Breast epithelium (tissue), 4 donors: ENCODE data around the gene COL4A2. TPM values are rescaled to one million over a fixed set of nuclear protein-coding genes. Genes with fewer than 3 reads are reported as not detected.

ENCODE experiments used
- DNase-seq, 2 donors: peaks; one replicate each; pipeline ENCODE4 v3.0.0-alpha.2; 2019; ENCODE audit warnings: low spot score in 2 of 2
- H3K27ac ChIP-seq, 2 donors: fragments of 200-600 bp; sonication (generic) in 1 of 2; one replicate each; pipeline ENCODE4 v1.5.1; 2016 to 2019; ENCODE audit warnings: mild to moderate bottlenecking in 1 of 2
- H3K27me3 ChIP-seq, 2 donors: fragments of 200-600 bp; sonication (generic) in 1 of 2; one replicate each; pipeline versions ENCODE4 v1.5.1 to v1.6.0; 2017 to 2019; ENCODE audit warnings: control low read depth in 1 of 2, mild to moderate bottlenecking in 1 of 2
- H3K36me3 ChIP-seq: fragments of 200-600 bp; one replicate; pipeline ENCODE4 v1.5.1; 2019
- H3K4me1 ChIP-seq, 2 donors: fragments of 200-600 bp; sonication (generic); one replicate each; pipeline ENCODE4 v1.5.1; 2016 to 2019; ENCODE audit warnings: control low read depth in 1 of 2
- H3K4me3 ChIP-seq, 3 donors: fragments of 200-600 bp; sonication (generic); 1 replicate in 2 of 3; 2 replicates in 1 of 3; pipeline ENCODE4 v1.5.1; 2016 to 2019; ENCODE audit warnings: mild to moderate bottlenecking in 3 of 3, moderate library complexity in 2 of 3
- H3K9me3 ChIP-seq, 2 donors: fragments of 200-600 bp; sonication (generic) in 1 of 2; one replicate each; pipeline ENCODE4 v1.5.1; 2016 to 2019; ENCODE audit warnings: control low read depth in 1 of 2
- POLR2A ChIP-seq: fragments of 450-650 bp; IDR thresholded peaks from one replicate; pipeline ENCODE4 v1.6.1; 2016; ENCODE audit warnings: antibody characterized with exemption, mild to moderate bottlenecking, moderate library complexity
- POLR2AphosphoS5 ChIP-seq, 3 donors: sonication (generic); formaldehyde crosslinking; IDR thresholded peaks; one replicate each; pipeline ENCODE4 v1.6.1; 2017; ENCODE audit warnings: antibody characterized with exemption in 3 of 3
- intact Hi-C: fragments of 100-400 bp; cut with DNase I; formaldehyde crosslinking; loops from one replicate; pipeline ENCODE4 v1.15.1; 2023; ENCODE audit warnings: low total_unique reads
- total RNA-seq, 3 donors: library from RNA; depleted of rRNA; stranded (reverse); fragments of >200 nt; gene quantifications; one replicate each; pipeline ENCODE4 v1.1.0, GENCODE V29; 2016
- TF ChIP-seq, protein P1 (sequence below), 3 donors: fragments of 450-650 bp; IDR thresholded peaks; one replicate each; pipeline ENCODE4 v1.5.1; 2016 to 2017; ENCODE audit warnings: antibody characterized with exemption in 3 of 3, mild to moderate bottlenecking in 3 of 3, moderate library complexity in 3 of 3

The COL4A2 gene
- total RNA-seq, 3 donors from 2014 or later, result 107 to 841 (median 307) TPM

DNA sequence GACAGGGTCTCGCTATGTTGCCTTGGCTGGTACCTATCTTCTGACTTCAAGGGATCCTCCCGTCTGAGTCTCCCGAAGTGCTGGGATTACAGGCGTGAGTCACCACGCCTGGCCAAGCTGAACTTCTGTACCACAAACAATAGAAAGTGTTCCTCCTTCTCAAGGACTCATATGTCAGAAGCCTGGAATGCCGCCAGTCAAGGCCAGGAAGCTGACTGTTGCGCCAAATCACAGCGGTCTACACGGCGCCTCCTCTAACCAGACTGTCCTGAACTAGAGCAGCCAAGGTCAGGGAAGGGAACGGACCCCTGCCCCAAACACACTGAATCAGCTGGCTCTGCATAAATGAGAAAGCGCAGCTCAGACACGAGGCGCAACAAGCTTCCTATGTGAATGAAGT lies 239.8 kb downstream of the COL4A2 start:
- Histone ChIP-seq H3K4me3 (no peak overlapping the region), H3K36me3 (no peaks in the 10 kb centered on the region), H3K4me1 (no peaks in the 10 kb centered on the region), H3K9me3 (no peaks in the 10 kb centered on the region), H3K27me3 (no peaks in the 10 kb centered on the region), H3K27ac (peak overlapping the region in 1 of 2 donors; percentile 16)
- TF ChIP-seq POLR2AphosphoS5 (IDR thresholded peaks at IDR 0.05) (peak in 1 of 3 donors; percentile 24), POLR2A (no peak)
- peak; percentile 77 to 90 for DNase-seq
- intact Hi-C loops, result no loop called here

DNA sequence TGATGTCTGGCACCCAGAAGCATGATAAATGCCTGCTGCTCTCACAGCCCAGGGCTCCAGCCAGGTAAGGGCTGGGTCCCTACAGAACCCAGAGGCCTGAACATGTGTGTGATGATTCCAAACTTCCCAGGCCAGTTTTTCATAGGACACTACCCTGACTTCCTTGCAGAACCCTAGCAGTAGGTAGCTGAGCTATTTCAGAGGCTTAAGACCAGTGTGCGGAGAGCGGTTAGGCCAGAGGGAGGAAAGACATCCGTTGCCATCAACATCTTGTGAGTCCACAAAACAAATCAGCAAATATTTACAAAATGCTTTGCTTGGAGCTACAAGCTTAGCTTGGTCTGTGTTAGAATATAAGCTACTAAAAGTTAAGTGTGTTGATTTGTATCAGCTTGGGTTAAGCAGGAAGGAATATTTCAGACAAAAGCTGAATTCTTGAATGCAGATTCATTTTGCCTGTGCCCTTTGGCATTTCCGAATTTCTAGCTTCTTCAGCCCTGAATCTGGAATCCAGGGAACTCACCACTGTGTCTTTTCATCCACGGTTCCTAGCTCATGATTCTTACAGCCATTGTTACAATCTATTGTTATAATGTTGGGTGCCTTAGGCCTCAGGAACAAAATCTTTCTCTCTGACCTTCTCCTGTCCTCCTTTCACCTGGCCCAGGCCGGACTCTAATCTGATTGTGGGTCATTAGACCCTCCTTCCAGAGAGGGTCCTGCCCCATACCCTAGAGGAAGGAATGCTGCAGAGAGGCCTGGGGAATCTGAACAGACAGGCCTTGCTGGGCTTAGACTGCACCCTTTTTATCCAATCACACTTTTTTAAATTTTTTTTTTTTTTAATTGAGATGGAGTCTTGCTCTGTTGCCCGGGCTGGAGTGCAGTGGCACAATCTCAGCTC lies 242.1 kb downstream of the COL4A2 start:
- H3K9me3 ChIP-seq, result no peaks in the 10 kb centered on the region
- H3K27me3 ChIP-seq, result no peaks in the 10 kb centered on the region
- no peak for TF ChIP-seq POLR2AphosphoS5 (IDR thresholded peaks at IDR 0.05)
- no peak for TF ChIP-seq POLR2A
- TF ChIP-seq, protein P1, sequence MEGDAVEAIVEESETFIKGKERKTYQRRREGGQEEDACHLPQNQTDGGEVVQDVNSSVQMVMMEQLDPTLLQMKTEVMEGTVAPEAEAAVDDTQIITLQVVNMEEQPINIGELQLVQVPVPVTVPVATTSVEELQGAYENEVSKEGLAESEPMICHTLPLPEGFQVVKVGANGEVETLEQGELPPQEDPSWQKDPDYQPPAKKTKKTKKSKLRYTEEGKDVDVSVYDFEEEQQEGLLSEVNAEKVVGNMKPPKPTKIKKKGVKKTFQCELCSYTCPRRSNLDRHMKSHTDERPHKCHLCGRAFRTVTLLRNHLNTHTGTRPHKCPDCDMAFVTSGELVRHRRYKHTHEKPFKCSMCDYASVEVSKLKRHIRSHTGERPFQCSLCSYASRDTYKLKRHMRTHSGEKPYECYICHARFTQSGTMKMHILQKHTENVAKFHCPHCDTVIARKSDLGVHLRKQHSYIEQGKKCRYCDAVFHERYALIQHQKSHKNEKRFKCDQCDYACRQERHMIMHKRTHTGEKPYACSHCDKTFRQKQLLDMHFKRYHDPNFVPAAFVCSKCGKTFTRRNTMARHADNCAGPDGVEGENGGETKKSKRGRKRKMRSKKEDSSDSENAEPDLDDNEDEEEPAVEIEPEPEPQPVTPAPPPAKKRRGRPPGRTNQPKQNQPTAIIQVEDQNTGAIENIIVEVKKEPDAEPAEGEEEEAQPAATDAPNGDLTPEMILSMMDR (IDR thresholded peaks at IDR 0.05), result no peak
- intact Hi-C loops, result no loop called here
- no peaks in the 10 kb centered on the region for H3K36me3 ChIP-seq
- no peak for DNase-seq
- H3K4me3 ChIP-seq, result no peak overlapping the region
- no peaks in the 10 kb centered on the region for H3K4me1 ChIP-seq
- H3K27ac ChIP-seq, result peak overlapping the region; percentile 36 to 53

DNA sequence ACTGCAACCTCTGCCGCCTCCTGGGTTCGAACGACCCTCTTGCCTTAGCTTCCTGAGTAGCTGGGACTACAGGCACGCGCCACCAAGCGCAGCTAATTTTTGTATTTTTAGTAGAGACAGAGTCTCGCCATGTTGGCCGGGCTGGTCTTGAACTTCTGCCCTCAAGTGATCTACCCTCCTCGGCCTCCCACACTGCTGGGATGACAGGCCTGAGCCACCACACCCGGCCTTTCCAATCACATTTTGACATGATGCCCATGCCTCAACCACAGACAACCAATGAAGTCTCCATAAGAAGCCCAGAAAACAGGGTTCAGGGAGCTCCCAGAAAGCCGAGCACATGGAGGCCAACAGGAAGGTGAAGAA lies 242.7 kb downstream of the COL4A2 start:
- H3K9me3 ChIP-seq, result no peaks in the 10 kb centered on the region
- no peak for TF ChIP-seq POLR2AphosphoS5 (IDR thresholded peaks at IDR 0.05)
- no peak for TF ChIP-seq POLR2A
- TF ChIP-seq, protein P1 (IDR thresholded peaks at IDR 0.05), result no peak
- DNase-seq, result no peak
- intact Hi-C loops, result loop anchor here (1.0 to 2.0 kb wide), 2 partner anchors 42 to 79 kb away; no protein-coding TSS in a partner anchor
- H3K27me3 ChIP-seq, result no peaks in the 10 kb centered on the region
- no peak overlapping the region for H3K4me3 ChIP-seq
- H3K4me1 ChIP-seq, result no peaks in the 10 kb centered on the region
- H3K27ac ChIP-seq, result no peak overlapping the region
- H3K36me3 ChIP-seq, result no peaks in the 10 kb centered on the region

DNA sequence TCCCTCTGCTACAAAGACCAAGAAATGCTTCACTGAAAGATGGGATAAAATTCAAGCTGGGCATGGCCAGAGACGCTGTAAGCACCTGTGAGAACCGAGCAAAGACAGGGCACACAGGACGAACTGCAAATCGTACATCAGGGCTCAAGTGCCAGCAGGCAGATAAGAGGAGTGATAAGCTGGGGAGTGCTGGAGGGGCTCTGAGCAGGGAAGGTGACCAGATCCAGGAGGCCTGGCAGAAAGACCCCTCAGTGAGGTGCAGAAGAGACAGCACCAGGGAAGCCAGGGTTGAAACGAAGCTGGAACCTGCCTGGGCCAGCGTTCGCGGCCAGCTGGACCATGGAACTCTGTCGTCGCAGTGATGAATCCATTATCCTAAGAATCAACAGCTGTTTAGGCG lies 244.2 kb downstream of the COL4A2 start:
- H3K36me3 ChIP-seq, result no peaks in the 10 kb centered on the region
- H3K4me1 ChIP-seq, result no peaks in the 10 kb centered on the region
- H3K9me3 ChIP-seq, result no peaks in the 10 kb centered on the region
- H3K27ac ChIP-seq, result no peak overlapping the region
- no peaks in the 10 kb centered on the region for H3K27me3 ChIP-seq
- no peak for DNase-seq
- intact Hi-C loops, result loop anchor here (2.0 kb wide), 1 partner anchor 78 kb away; no protein-coding TSS in a partner anchor
- TF ChIP-seq POLR2AphosphoS5 (IDR thresholded peaks at IDR 0.05) (no peak), POLR2A (no peak)
- TF ChIP-seq, protein P1 (IDR thresholded peaks at IDR 0.05), result no peak
- no peak overlapping the region for H3K4me3 ChIP-seq

DNA sequence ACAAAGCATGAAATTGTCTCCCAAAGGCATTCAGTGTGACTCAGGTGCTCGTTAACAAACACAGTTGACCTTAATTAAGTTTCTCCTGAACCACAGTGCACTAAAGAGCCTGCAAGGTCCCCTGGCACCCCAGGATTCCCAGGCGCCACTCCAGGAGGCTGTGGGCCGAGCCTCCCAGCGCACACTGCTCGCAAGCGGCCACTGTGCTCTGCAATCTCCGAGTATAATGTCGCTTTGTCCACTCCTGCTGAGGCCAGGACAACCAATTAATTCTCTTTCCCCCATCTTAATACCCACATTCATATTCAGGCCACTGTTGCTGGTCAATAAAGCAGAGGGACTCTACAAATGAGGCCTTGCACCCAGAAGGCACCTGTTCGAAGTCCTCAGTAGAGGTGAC lies 245.7 kb downstream of the COL4A2 start:
- Histone ChIP-seq H3K4me3 (no peak overlapping the region), H3K27me3 (no peaks in the 10 kb centered on the region), H3K27ac (no peak overlapping the region), H3K4me1 (no peaks in the 10 kb centered on the region), H3K9me3 (no peaks in the 10 kb centered on the region), H3K36me3 (no peaks in the 10 kb centered on the region)
- intact Hi-C loops, result no loop called here
- DNase-seq, result no peak
- TF ChIP-seq, protein P1 (IDR thresholded peaks at IDR 0.05), result no peak
- TF ChIP-seq POLR2AphosphoS5 (IDR thresholded peaks at IDR 0.05) (no peak), POLR2A (no peak)
